ENCODE measurements around the gene YARS1.

The YARS1 gene

GRCh38 chr1:32855861-32856617 lies 38.9 kb upstream of the YARS1 start:
- Histone ChIP-seq H3K79me2 (ENCODE audit: control insufficient read depth, insufficient read depth, low read length) (no peaks in the 10 kb centered on the region), H3K4me2 (ENCODE audit: low read length) (no peak overlapping the region), H2BK5ac (ENCODE audit: low read length) (no peak overlapping the region), H2AK5ac (ENCODE audit: low read length) (no peak overlapping the region), H4K8ac (ENCODE audit: low read depth, low read length) (no peak overlapping the region), H3K79me1 (ENCODE audit: low read length) (no peaks in the 10 kb centered on the region), H3K4me3 (ENCODE audit: low read length) (no peak overlapping the region), H3K18ac (ENCODE audit: low read length) (no peak overlapping the region), H4K5ac (ENCODE audit: low read length) (no peak overlapping the region), H3K4ac (ENCODE audit: low read depth, low read length) (no peak overlapping the region), H3K23ac (ENCODE audit: low read length) (no peak overlapping the region), H3K27me3 (ENCODE audit: insufficient read depth, low read length, poor library complexity) (no peaks in the 10 kb centered on the region), H3K56ac (ENCODE audit: low read length) (no peak overlapping the region), H3K4me1 (ENCODE audit: control insufficient read depth, low read depth, low read length) (no peaks in the 10 kb centered on the region), H3K9ac (ENCODE audit: low read length) (no peak overlapping the region), H3K36me3 (ENCODE audit: control insufficient read depth, insufficient read depth, low read length) (peaks cover 1% of the 10 kb centered on the region), H3K27ac (ENCODE audit: low read depth, low read length) (no peak overlapping the region), H2BK15ac (replicated peaks; ENCODE audit: low read depth) (no peak overlapping the region), H2BK120ac (ENCODE audit: low read depth, low read length) (no peak overlapping the region)
- no CpG with 5 or more reads among the region's 13 CpGs for WGBS (ENCODE audit: extremely low coverage, insufficient coverage, low lambda C conversion rate)
- no peak for DNase-seq

GRCh38 chr1:32848354-32849063 lies 31.4 kb upstream of the YARS1 start:
- Histone ChIP-seq H2AK5ac (ENCODE audit: low read length) (no peak overlapping the region), H3K56ac (ENCODE audit: low read length) (no peak overlapping the region), H2BK120ac (ENCODE audit: low read depth, low read length) (no peak overlapping the region), H3K4ac (ENCODE audit: low read depth, low read length) (no peak overlapping the region), H2BK5ac (ENCODE audit: low read length) (no peak overlapping the region), H3K27ac (ENCODE audit: low read depth, low read length) (no peak overlapping the region), H3K9ac (ENCODE audit: low read length) (no peak overlapping the region), H2BK15ac (replicated peaks; ENCODE audit: low read depth) (no peak overlapping the region), H4K5ac (ENCODE audit: low read length) (no peak overlapping the region), H3K23ac (ENCODE audit: low read length) (no peak overlapping the region), H3K4me2 (ENCODE audit: low read length) (no peak overlapping the region), H4K8ac (ENCODE audit: low read depth, low read length) (no peak overlapping the region), H3K36me3 (ENCODE audit: control insufficient read depth, insufficient read depth, low read length) (peaks cover 1% of the 10 kb centered on the region), H3K27me3 (ENCODE audit: insufficient read depth, low read length, poor library complexity) (no peaks in the 10 kb centered on the region), H3K79me2 (ENCODE audit: control insufficient read depth, insufficient read depth, low read length) (no peaks in the 10 kb centered on the region), H3K4me3 (ENCODE audit: low read length) (no peak overlapping the region), H3K4me1 (ENCODE audit: control insufficient read depth, low read depth, low read length) (peaks cover 2% of the 10 kb centered on the region), H3K18ac (ENCODE audit: low read length) (no peak overlapping the region), H3K79me1 (ENCODE audit: low read length) (no peaks in the 10 kb centered on the region)
- DNase-seq = no peak
- no CpG with 5 or more reads among the region's 2 CpGs for WGBS (ENCODE audit: extremely low coverage, insufficient coverage, low lambda C conversion rate)

GRCh38 chr1:32831878-32832277 lies 14.7 kb upstream of the YARS1 start:
- no peak overlapping the region for H3K18ac ChIP-seq (ENCODE audit: low read length)
- WGBS (ENCODE audit: extremely low coverage, insufficient coverage, low lambda C conversion rate) = no CpG with 5 or more reads among the region's 1 CpG
- H4K8ac ChIP-seq (ENCODE audit: low read depth, low read length) = no peak overlapping the region
- H3K4me1 ChIP-seq (ENCODE audit: control insufficient read depth, low read depth, low read length) = no peaks in the 10 kb centered on the region
- no peak overlapping the region for H2BK120ac ChIP-seq (ENCODE audit: low read depth, low read length)
- H3K36me3 ChIP-seq (ENCODE audit: control insufficient read depth, insufficient read depth, low read length) = no peaks in the 10 kb centered on the region
- H3K79me2 ChIP-seq (ENCODE audit: control insufficient read depth, insufficient read depth, low read length) = no peaks in the 10 kb centered on the region
- H3K4me3 ChIP-seq (ENCODE audit: low read length) = no peak overlapping the region
- no peak overlapping the region for H2BK15ac ChIP-seq (replicated peaks; ENCODE audit: low read depth)
- no peak overlapping the region for H3K4me2 ChIP-seq (ENCODE audit: low read length)
- no peaks in the 10 kb centered on the region for H3K27me3 ChIP-seq (ENCODE audit: insufficient read depth, low read length, poor library complexity)
- no peak overlapping the region for H3K9ac ChIP-seq (ENCODE audit: low read length)
- H3K4ac ChIP-seq (ENCODE audit: low read depth, low read length) = no peak overlapping the region
- H4K5ac ChIP-seq (ENCODE audit: low read length) = no peak overlapping the region
- H3K23ac ChIP-seq (ENCODE audit: low read length) = no peak overlapping the region
- H3K56ac ChIP-seq (ENCODE audit: low read length) = no peak overlapping the region
- no peak for DNase-seq
- H3K27ac ChIP-seq (ENCODE audit: low read depth, low read length) = no peak overlapping the region
- no peak overlapping the region for H2AK5ac ChIP-seq (ENCODE audit: low read length)
- no peaks in the 10 kb centered on the region for H3K79me1 ChIP-seq (ENCODE audit: low read length)
- H2BK5ac ChIP-seq (ENCODE audit: low read length) = no peak overlapping the region

- no peaks in the 10 kb centered on the region for H3K79me1 ChIP-seq (ENCODE audit: low read length)
- H2BK5ac ChIP-seq (ENCODE audit: low read length) = no peak overlapping the region
- H2BK120ac ChIP-seq (ENCODE audit: low read depth, low read length) = no peak overlapping the region
- no CpG with 5 or more reads among the region's 6 CpGs for WGBS (ENCODE audit: extremely low coverage, insufficient coverage, low lambda C conversion rate)
- no peak overlapping the region for H2AK5ac ChIP-seq (ENCODE audit: low read length)
- no peak for DNase-seq
- H3K4me3 ChIP-seq (ENCODE audit: low read length) = no peak overlapping the region
- no peak overlapping the region for H3K9ac ChIP-seq (ENCODE audit: low read length)
- H3K56ac ChIP-seq (ENCODE audit: low read length) = no peak overlapping the region
- H3K36me3 ChIP-seq (ENCODE audit: control insufficient read depth, insufficient read depth, low read length) = peaks cover 7% of the 10 kb centered on the region
- no peaks in the 10 kb centered on the region for H3K27me3 ChIP-seq (ENCODE audit: insufficient read depth, low read length, poor library complexity)
- no peak overlapping the region for H3K27ac ChIP-seq (ENCODE audit: low read depth, low read length)
- no peaks in the 10 kb centered on the region for H3K4me1 ChIP-seq (ENCODE audit: control insufficient read depth, low read depth, low read length)
- no peak overlapping the region for H4K8ac ChIP-seq (ENCODE audit: low read depth, low read length)
- H3K4me2 ChIP-seq (ENCODE audit: low read length) = no peak overlapping the region
- no peak overlapping the region for H2BK15ac ChIP-seq (replicated peaks; ENCODE audit: low read depth)
- H3K23ac ChIP-seq (ENCODE audit: low read length) = no peak overlapping the region
- no peaks in the 10 kb centered on the region for H3K79me2 ChIP-seq (ENCODE audit: control insufficient read depth, insufficient read depth, low read length)
- no peak overlapping the region for H3K18ac ChIP-seq (ENCODE audit: low read length)
- H3K4ac ChIP-seq (ENCODE audit: low read depth, low read length) = no peak overlapping the region
- H4K5ac ChIP-seq (ENCODE audit: low read length) = no peak overlapping the region
Observed at GRCh38 chr1:32830092-32830852, 13.1 kb upstream of the YARS1 start.

- no peak overlapping the region for H3K56ac ChIP-seq (ENCODE audit: low read length)
- peak; percentile 30 for DNase-seq
Observed at GRCh38 chr1:32828341-32828740, 11.2 kb upstream of the YARS1 start.

More at GRCh38 chr1:32828341-32828740, 11.2 kb upstream of the YARS1 start:
- H3K79me2 ChIP-seq (ENCODE audit: control insufficient read depth, insufficient read depth, low read length) = no peaks in the 10 kb centered on the region
- no peak overlapping the region for H4K5ac ChIP-seq (ENCODE audit: low read length)
- no peaks in the 10 kb centered on the region for H3K27me3 ChIP-seq (ENCODE audit: insufficient read depth, low read length, poor library complexity)
- H3K23ac ChIP-seq (ENCODE audit: low read length) = no peak overlapping the region
- no peak overlapping the region for H3K4ac ChIP-seq (ENCODE audit: low read depth, low read length)
- H3K18ac ChIP-seq (ENCODE audit: low read length) = no peak overlapping the region
- H3K36me3 ChIP-seq (ENCODE audit: control insufficient read depth, insufficient read depth, low read length) = peaks cover 7% of the 10 kb centered on the region
- no peak overlapping the region for H3K9ac ChIP-seq (ENCODE audit: low read length)
- no peak overlapping the region for H3K4me3 ChIP-seq (ENCODE audit: low read length)
- no peak overlapping the region for H2BK5ac ChIP-seq (ENCODE audit: low read length)
- no peaks in the 10 kb centered on the region for H3K79me1 ChIP-seq (ENCODE audit: low read length)
- no peak overlapping the region for H2BK15ac ChIP-seq (replicated peaks; ENCODE audit: low read depth)
- H3K4me1 ChIP-seq (ENCODE audit: control insufficient read depth, low read depth, low read length) = no peaks in the 10 kb centered on the region
- H3K4me2 ChIP-seq (ENCODE audit: low read length) = no peak overlapping the region
- no peak overlapping the region for H3K27ac ChIP-seq (ENCODE audit: low read depth, low read length)
- no peak overlapping the region for H2BK120ac ChIP-seq (ENCODE audit: low read depth, low read length)
- no peak overlapping the region for H2AK5ac ChIP-seq (ENCODE audit: low read length)
- no CpG with 5 or more reads among the region's 7 CpGs for WGBS (ENCODE audit: extremely low coverage, insufficient coverage, low lambda C conversion rate)
- no peak overlapping the region for H4K8ac ChIP-seq (ENCODE audit: low read depth, low read length)

All from mesendoderm (in vitro differentiated cells).